KOPT-K1 (cell line): ENCODE results near the gene APOA4.

Source experiments
- H3K27ac ChIP-seq: fragments of 200-600 bp; sonication (generic); 2 replicates; pipeline ENCODE4 v1.5.1; 2016; ENCODE audit warnings: antibody characterized with exemption, mild to moderate bottlenecking, low read depth, low read length; ENCODE audit not compliant: poor library complexity, severe bottlenecking
- H3K36me3 ChIP-seq: fragments of 200-600 bp; sonication (generic); 2 replicates; pipeline ENCODE4 v1.5.1; 2017; ENCODE audit warnings: antibody characterized with exemption, mild to moderate bottlenecking, low read length, moderate library complexity; ENCODE audit not compliant: insufficient read depth
- H3K9me3 ChIP-seq: fragments of 200-600 bp; sonication (generic); 2 replicates; pipeline ENCODE4 v1.5.1; 2017; ENCODE audit warnings: antibody characterized with exemption, low read length, mild to moderate bottlenecking; ENCODE audit not compliant: insufficient read depth, poor library complexity, severe bottlenecking

APOA4 gene

DNA sequence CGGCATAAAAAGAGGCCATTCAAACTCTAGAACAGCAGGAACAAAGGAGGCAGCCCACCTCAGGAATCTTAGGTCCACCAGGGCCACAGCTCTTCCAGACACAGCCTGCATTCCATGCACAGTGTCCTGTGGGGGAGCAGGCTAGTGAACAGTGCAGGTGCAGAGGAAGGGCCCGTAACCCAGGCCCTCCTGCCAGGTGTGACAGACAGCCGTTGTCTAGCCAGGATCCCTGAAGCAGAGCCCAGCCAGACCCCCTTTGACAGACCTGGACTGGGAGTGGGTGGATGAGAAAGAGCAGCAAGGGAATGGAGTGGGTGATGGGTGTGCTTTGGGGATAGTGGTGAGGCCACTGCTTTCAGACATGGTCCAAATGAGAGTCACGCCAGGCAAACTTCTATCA is 34.1 kb downstream of the APOA4 start:
- Histone ChIP-seq H3K9me3 (no peaks in the 10 kb centered on the region), H3K36me3 (peaks cover 29% of the 10 kb centered on the region), H3K27ac (no peak overlapping the region)

DNA sequence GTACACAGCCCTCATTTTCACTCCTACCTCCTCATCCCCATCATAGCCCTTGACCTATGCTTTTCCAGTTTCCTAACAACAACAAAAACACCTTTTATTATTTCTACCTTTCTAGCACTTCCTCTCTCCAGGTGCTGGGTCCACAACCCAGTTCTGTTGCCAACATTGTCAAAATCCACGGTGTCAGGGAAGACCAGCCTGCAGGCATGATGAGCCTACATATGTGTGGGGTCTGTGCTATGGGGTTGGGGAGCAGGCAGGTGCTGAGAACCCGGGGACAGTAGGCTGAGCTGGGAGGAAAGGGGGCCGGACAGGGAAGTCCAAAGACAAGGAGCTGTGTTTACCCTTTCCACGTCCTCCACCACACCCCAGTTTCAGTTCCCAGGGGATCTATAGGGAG is 34.6 kb downstream of the APOA4 start:
- no peak overlapping the region for H3K27ac ChIP-seq
- H3K9me3 ChIP-seq: no peaks in the 10 kb centered on the region
- H3K36me3 ChIP-seq: peaks cover 33% of the 10 kb centered on the region

- Histone ChIP-seq H3K9me3 (no peaks in the 10 kb centered on the region), H3K36me3 (peaks cover 39% of the 10 kb centered on the region), H3K27ac (peak within 1 kb of the TSS; percentile 61)
Observed at GRCh38 chr11:116787786-116788486, 35.2 kb downstream of the APOA4 start, which contains the start of gene ZPR1. Gene ZPR1 (minus strand): TSS chr11:116788023. CDS start chr11:116787990, 33 bp downstream.

DNA sequence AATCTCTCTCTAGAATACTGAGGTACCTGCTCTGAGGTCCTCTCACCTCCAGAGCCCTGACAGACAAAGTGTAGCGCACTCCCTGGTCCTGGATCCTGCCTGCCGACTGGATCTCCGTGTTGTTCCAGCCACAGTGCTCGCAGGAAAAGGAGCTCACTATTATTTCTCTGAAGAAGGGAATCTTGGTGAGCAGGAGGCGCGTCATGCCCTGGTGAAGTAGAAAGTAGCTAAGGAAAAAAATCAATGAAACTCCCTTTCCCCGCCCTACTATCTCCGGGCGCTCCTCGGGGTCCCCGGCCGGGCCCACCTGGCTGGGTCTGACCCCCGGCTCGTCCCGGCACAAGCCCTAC is 35.7 kb downstream of the APOA4 start:
- Histone ChIP-seq H3K36me3 (peaks cover 45% of the 10 kb centered on the region), H3K27ac (peak overlapping the region; percentile 61), H3K9me3 (no peaks in the 10 kb centered on the region)

DNA sequence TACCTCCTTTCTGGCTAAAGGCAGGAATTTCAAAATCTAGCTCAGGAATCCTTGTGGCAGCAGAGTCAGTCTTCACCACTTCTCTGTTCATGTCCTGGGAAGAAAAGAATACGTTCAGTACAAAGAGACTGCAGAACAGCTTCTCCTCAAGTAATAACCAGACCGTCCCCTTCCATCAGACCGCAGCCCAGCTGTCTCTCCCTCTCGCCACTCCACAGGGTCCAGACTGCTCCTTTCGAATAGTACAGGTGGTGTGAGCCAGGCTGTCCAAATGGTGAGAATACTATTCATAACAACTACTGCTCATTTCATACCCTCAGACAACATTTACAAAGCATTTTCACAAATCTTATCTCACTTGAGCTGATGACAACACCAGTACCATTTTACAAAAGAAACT is 36.1 kb downstream of the APOA4 start:
- H3K9me3 ChIP-seq: no peaks in the 10 kb centered on the region
- H3K27ac ChIP-seq: peak overlapping the region; percentile 61
- H3K36me3 ChIP-seq: peaks cover 49% of the 10 kb centered on the region

DNA sequence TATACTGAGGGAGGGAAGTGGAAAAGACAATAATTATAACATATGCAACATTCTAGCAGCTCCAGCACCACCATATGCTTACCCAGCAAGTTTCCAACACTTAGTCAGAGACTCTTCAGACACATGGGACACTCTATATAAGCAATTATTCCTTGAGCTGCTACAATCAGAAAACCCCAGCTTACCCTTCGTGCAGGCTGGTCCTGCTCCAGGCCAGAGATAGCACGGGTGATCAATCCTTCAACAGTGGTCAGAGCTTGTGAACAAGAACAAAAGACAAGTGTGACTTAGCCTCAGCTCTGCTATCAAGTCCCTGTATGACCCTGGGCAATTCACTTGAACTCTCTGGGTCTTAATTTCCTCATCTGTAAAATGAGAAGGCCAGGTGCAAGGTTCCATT is 36.8 kb downstream of the APOA4 start:
- Histone ChIP-seq H3K27ac (no peak overlapping the region), H3K9me3 (no peaks in the 10 kb centered on the region), H3K36me3 (peaks cover 56% of the 10 kb centered on the region)

DNA sequence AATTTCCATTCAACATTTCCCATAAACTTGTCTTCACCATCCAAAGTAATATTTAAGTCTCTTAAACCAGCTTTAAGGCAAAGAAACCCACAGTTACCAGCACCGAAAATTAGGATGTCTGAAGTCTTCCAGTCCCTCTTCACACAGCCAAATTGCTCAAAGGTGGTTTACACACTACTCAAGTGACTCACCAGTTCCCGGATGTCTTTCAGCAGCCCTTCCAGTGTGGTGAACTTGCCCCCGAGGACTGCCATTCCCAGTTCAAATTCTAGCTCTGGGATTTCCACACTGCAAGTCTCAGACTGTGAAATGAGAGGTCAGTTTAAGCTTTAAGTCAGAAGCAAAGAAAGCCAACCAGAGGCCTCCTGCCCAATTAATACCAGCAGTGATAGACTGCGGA is 40.4 kb downstream of the APOA4 start:
- peaks cover 92% of the 10 kb centered on the region for H3K36me3 ChIP-seq
- H3K27ac ChIP-seq: no peak overlapping the region
- no peaks in the 10 kb centered on the region for H3K9me3 ChIP-seq

GRCh38 chr11:116778556-116778955 is 44.5 kb downstream of the APOA4 start:
- Histone ChIP-seq H3K9me3 (no peaks in the 10 kb centered on the region), H3K36me3 (peaks cover 79% of the 10 kb centered on the region)

DNA sequence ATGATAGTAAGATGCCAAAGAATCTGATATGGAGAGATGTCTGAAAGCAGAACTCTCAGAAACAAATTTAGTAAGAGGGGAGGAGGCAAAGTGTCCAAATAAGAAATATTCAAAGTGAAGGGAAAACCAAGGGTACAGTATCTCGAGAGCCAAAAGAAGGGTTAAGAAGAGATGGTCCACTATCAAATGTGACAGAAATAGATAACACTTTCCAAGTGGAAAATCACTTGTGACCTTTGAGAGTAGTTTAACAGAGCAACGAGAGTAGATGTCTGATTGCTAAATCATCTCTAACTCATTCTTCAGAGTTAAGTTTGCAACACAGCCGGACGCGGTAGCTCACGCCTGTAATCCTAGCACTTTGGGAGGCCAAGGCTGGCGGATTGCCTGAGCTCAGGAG is 46.0 kb downstream of the APOA4 start:
- Histone ChIP-seq H3K36me3 (peaks cover 64% of the 10 kb centered on the region), H3K9me3 (no peaks in the 10 kb centered on the region), H3K27ac (no peak overlapping the region)

More at GRCh38 chr11:116778556-116778955, 44.5 kb downstream of the APOA4 start:
- no peak overlapping the region for H3K27ac ChIP-seq

DNA sequence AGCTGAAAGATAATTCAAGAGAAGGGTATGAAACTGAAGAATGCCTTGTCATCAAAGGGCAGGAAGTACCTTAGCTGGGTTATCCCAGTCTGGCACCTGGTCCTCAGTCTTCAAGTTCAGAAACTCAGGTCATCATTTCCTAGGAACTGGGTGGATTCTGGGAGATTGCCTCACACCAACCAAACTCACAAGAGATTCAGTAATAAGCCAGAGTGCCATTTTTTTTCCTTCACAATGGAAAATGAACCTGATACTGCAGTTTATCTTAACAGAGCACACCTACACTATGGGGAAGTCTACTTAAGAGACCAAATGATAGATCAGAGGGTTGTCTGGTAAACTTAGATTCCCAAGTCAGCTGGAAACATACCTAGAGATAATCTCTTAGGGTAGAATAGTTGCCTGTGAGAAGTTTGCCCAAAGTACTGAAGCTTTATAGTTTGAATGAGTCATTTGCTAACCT is 46.6 kb downstream of the APOA4 start:
- Histone ChIP-seq H3K27ac (no peak overlapping the region), H3K36me3 (peaks cover 59% of the 10 kb centered on the region)

DNA sequence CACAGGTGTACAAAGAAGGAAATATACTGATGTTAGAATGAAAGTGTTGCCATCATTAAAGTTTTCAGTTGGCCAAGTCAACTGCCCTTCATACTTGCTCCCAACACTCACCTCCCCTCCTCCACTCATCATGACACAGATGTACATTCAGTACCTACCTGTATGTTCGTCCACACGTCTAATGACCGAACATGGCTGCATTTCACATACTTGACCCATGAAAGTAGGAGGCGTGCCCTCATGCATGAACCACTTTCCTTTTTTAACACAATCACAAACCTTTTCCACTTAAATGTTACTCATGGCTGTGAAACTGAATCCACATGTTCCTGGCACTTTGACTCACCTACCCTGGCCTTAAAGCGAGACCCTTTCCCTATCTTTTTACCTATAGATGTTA is 47.1 kb downstream of the APOA4 start:
- no peaks in the 10 kb centered on the region for H3K9me3 ChIP-seq
- H3K27ac ChIP-seq: no peak overlapping the region
- peaks cover 53% of the 10 kb centered on the region for H3K36me3 ChIP-seq

More for the DNA sequence above, 46.6 kb downstream of the APOA4 start:
- no peaks in the 10 kb centered on the region for H3K9me3 ChIP-seq

DNA sequence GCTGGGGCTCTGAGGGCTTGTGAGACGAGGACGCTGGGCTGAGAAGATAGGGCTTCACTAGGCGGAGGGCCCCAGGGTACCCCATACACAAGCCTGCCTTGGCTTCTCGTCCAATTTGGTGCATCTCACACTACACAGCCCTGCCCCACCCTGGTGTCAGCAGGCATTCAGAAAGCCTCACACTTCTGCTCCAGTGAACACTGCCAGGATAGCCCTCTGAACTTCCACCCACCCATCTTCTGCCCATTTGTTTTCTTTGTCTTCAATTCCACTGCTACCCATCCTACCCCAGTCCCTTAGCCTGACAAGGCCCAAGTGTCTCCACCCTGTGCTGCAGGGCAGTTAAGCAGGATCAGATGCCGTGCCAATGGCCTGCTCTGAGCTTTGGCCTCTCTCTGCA is 48.4 kb downstream of the APOA4 start:
- Histone ChIP-seq H3K36me3 (peaks cover 44% of the 10 kb centered on the region), H3K27ac (no peak overlapping the region), H3K9me3 (no peaks in the 10 kb centered on the region)

DNA sequence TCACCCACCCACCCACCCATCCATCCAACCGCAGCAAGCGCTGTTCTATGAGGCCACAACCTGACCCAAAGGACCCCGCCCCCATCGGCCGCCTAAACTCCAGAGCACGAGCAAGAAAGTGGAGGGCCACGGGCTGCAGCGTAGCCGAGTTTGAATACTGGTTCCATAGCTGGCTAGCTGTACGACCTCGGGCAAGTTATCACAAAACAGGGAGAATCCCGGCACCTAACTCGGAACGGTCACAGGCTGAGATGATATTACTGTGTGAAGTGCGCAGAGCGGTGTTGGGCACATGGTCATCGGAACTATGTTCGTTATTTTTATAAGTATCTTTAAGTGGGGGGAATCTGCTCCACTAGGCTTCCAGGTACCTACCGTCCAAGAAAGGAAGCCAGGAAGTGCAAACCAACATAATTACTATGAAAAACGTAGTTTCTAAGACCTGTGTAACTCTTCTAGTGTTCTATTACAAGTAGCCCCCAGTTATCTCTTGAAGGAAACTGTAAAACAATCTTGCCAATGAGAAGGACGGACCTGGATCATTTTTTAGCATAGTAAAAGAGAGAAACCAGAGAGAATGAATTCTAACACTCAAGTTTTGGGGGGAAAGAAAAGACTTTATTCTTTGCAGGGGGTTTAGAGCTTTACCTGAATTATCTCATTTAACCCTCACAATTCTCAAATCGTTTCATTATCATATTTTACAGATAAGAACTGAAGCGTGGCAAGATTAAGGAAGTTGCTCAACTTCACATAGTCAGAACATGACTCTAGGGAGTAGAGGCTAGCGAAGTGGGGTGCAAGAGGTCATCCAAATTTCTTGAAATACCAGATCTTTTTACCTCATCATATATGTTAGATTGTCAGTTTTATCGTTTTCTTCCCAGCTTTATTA is 49.7 kb downstream of the APOA4 start:
- Histone ChIP-seq H3K9me3 (no peaks in the 10 kb centered on the region), H3K27ac (peak overlapping the region; percentile 93), H3K36me3 (peaks cover 44% of the 10 kb centered on the region)

- Histone ChIP-seq H3K9me3 (no peaks in the 10 kb centered on the region), H3K27ac (peak within 1 kb of the TSS; percentile 93), H3K36me3 (peaks cover 44% of the 10 kb centered on the region)
Observed at GRCh38 chr11:116772443-116773202, 50.5 kb downstream of the APOA4 start, which contains the start of gene BUD13. Gene BUD13 (minus strand): TSS chr11:116772987. CDS start chr11:116772964, 23 bp downstream.

GRCh38 chr11:116771935-116772334 is 51.2 kb downstream of the APOA4 start:
- peaks cover 43% of the 10 kb centered on the region for H3K36me3 ChIP-seq
- H3K9me3 ChIP-seq: no peaks in the 10 kb centered on the region
- peak overlapping the region; percentile 93 for H3K27ac ChIP-seq
